Globus pallidus (tissue), 1 donor: ENCODE measurements around the gene TOMT.
"Not testable (repeated sequence)": the region's sequence is repeated elsewhere in the genome, so short reads cannot be mapped to it uniquely, and the experiment has no call there.

ENCODE experiments used
- DNase-seq: peaks from one replicate; pipeline ENCODE4 v3.0.0-alpha.2; 2015; ENCODE audit warnings: low spot score

Gene TOMT

GRCh38 chr11:72127923-72128322, 22.2 kb downstream of the TOMT start:
- DNase-seq = no peak

- no peak for DNase-seq
These were observed 23.7 kb downstream of the TOMT start for GRCh38 chr11:72129381-72129780.

- no peak for DNase-seq
These were observed 26.9 kb downstream of the TOMT start for GRCh38 chr11:72132646-72133045.

GRCh38 chr11:72135473-72135872, 29.7 kb downstream of the TOMT start, which contains the start of gene FOLR3:
FOLR3 (plus strand) TSS chr11:72135725; CDS start chr11:72135953, 228 bp downstream.
- not testable (repeated sequence) for DNase-seq

- no peak for DNase-seq
These were observed 30.4 kb downstream of the TOMT start for GRCh38 chr11:72135891-72136683.

GRCh38 chr11:72136684-72137262, 31.0 kb downstream of the TOMT start:
- no peak for DNase-seq

GRCh38 chr11:72138821-72139390, 33.2 kb downstream of the TOMT start:
- no peak for DNase-seq

GRCh38 chr11:72139500-72139899, 33.8 kb downstream of the TOMT start:
- DNase-seq = no peak

GRCh38 chr11:72140661-72141060, 34.9 kb downstream of the TOMT start:
- DNase-seq = no peak

GRCh38 chr11:72141066-72141465, 35.3 kb downstream of the TOMT start:
- no peak for DNase-seq

GRCh38 chr11:72142086-72142485, 36.4 kb downstream of the TOMT start:
- not testable (repeated sequence) for DNase-seq

GRCh38 chr11:72142543-72142942, 36.8 kb downstream of the TOMT start:
- DNase-seq = not testable (repeated sequence)

GRCh38 chr11:72144807-72145565, 39.3 kb downstream of the TOMT start:
- DNase-seq = no peak

GRCh38 chr11:72146625-72147024, 40.9 kb downstream of the TOMT start:
- DNase-seq = no peak

- no peak for DNase-seq
These were observed 45.2 kb downstream of the TOMT start for GRCh38 chr11:72150882-72151281.

GRCh38 chr11:72153874-72154273, 48.1 kb downstream of the TOMT start:
- not testable (repeated sequence) for DNase-seq

GRCh38 chr11:72154816-72155215, 49.1 kb downstream of the TOMT start:
- DNase-seq = no peak

GRCh38 chr11:72155751-72156150, 50.0 kb downstream of the TOMT start:
- DNase-seq = no peak

GRCh38 chr11:72157131-72157530, 51.4 kb downstream of the TOMT start:
- no peak for DNase-seq
